ENCODE data around the gene MPO.

- TF ChIP-seq TOX (CRISPR knock-in tag; IDR thresholded peaks at IDR 0.05; ENCODE audit: borderline replicate concordance) (no peak), ZC3H10 (CRISPR knock-in tag; IDR thresholded peaks at IDR 0.05) (no peak), OSR1 (CRISPR knock-in tag; IDR thresholded peaks at IDR 0.05) (no peak), ISL1 (CRISPR knock-in tag; IDR thresholded peaks at IDR 0.05) (no peak), RARB (CRISPR knock-in tag; IDR thresholded peaks at IDR 0.05) (no peak), GLIS3 (CRISPR knock-in tag; IDR thresholded peaks at IDR 0.05) (no peak), POU6F1 (CRISPR knock-in tag; IDR thresholded peaks at IDR 0.05; ENCODE audit: borderline replicate concordance, low read depth) (no peak)
- TF ChIP-seq, protein P1, sequence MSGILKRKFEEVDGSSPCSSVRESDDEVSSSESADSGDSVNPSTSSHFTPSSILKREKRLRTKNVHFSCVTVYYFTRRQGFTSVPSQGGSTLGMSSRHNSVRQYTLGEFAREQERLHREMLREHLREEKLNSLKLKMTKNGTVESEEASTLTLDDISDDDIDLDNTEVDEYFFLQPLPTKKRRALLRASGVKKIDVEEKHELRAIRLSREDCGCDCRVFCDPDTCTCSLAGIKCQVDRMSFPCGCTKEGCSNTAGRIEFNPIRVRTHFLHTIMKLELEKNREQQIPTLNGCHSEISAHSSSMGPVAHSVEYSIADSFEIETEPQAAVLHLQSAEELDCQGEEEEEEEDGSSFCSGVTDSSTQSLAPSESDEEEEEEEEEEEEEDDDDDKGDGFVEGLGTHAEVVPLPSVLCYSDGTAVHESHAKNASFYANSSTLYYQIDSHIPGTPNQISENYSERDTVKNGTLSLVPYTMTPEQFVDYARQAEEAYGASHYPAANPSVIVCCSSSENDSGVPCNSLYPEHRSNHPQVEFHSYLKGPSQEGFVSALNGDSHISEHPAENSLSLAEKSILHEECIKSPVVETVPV (CRISPR knock-in tag; IDR thresholded peaks at IDR 0.05) = no peak
- TF ChIP-seq, protein P2, sequence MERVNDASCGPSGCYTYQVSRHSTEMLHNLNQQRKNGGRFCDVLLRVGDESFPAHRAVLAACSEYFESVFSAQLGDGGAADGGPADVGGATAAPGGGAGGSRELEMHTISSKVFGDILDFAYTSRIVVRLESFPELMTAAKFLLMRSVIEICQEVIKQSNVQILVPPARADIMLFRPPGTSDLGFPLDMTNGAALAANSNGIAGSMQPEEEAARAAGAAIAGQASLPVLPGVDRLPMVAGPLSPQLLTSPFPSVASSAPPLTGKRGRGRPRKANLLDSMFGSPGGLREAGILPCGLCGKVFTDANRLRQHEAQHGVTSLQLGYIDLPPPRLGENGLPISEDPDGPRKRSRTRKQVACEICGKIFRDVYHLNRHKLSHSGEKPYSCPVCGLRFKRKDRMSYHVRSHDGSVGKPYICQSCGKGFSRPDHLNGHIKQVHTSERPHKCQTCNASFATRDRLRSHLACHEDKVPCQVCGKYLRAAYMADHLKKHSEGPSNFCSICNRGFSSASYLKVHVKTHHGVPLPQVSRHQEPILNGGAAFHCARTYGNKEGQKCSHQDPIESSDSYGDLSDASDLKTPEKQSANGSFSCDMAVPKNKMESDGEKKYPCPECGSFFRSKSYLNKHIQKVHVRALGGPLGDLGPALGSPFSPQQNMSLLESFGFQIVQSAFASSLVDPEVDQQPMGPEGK (CRISPR knock-in tag; IDR thresholded peaks at IDR 0.05; ENCODE audit: borderline replicate concordance) = no peak
These were observed 52.1 kb downstream of the MPO start for GRCh38 chr17:58228679-58229078.

All from SK-N-SH treated with all-trans-retinoic acid at 6 μM for 48 hours (cell line).